ENCODE measurements around the gene DLX2.

- no peak for TF ChIP-seq ZNF460 (CRISPR knock-in tag; IDR thresholded peaks at IDR 0.05; ENCODE audit: borderline replicate concordance)
- TF ChIP-seq SMC3 (IDR thresholded peaks at IDR 0.05; ENCODE audit: low read length): no peak
- TF ChIP-seq ZZZ3 (CRISPR knock-in tag; IDR thresholded peaks at IDR 0.05; ENCODE audit: borderline replicate concordance): no peak
- TF ChIP-seq MLX (CRISPR knock-in tag; IDR thresholded peaks at IDR 0.05): no peak
- TF ChIP-seq SRSF9 (IDR thresholded peaks at IDR 0.05; ENCODE audit: borderline replicate concordance, insufficient read depth, low read depth, low read length, poor library complexity, severe bottlenecking): no peak
- TF ChIP-seq, protein P1, sequence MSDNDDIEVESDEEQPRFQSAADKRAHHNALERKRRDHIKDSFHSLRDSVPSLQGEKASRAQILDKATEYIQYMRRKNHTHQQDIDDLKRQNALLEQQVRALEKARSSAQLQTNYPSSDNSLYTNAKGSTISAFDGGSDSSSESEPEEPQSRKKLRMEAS (IDR thresholded peaks at IDR 0.05): no peak
- TF ChIP-seq ZBTB43 (CRISPR knock-in tag; conservative IDR thresholded peaks at IDR 0.05): no peak
- no peak for TF ChIP-seq CEBPB (IDR thresholded peaks at IDR 0.05; ENCODE audit: borderline replicate concordance, low read depth, low read length)
- TF ChIP-seq DPF2 (CRISPR knock-in tag; IDR thresholded peaks at IDR 0.05; ENCODE audit: borderline replicate concordance, low read depth): no peak
These were observed 4.4 kb downstream of the DLX2 start for GRCh38 chr2:172098287-172098649.
